H1 (cell line): ENCODE data around the gene PHACTR2. TPM values are rescaled to one million over a fixed set of nuclear protein-coding genes. Genes with fewer than 3 reads are reported as not detected.

ENCODE experiments used
- CTCF ChIA-PET: fragments of 300-600 bp; sonication (Branson Sonifier 250); formaldehyde crosslinking; loops from one replicate; lab custom pipeline; 2021; ENCODE audit not compliant: partially characterized antibody; lab: Charles Lee
- POLR2A ChIA-PET: fragments of 300-600 bp; sonication (Branson Sonifier 250); formaldehyde crosslinking; loops from one replicate; lab custom pipeline; 2021; ENCODE audit warnings: inconsistent platforms; ENCODE audit not compliant: partially characterized antibody; lab: Charles Lee
- DNase-seq, 2 experiments: peaks; one replicate each; pipeline versions ENCODE4 v3.0.0 to v3.0.0-alpha.2; 2010 to 2022; ENCODE audit warnings: low spot score in 2 of 2, low read depth in 1 of 2, mixed read lengths in 1 of 2
- FAIRE-seq: peaks from 2 replicates; lab custom pipeline; 2011; peaks lifted over from hg19 to GRCh38; lab: Jason Lieb, UNC
- H2AFZ ChIP-seq: 2 replicates; pipeline ENCODE4 v1.8.1; 2012; ENCODE audit warnings: low read length, inconsistent platforms
- H2AK5ac ChIP-seq: 2 replicates; pipeline ENCODE4 v1.6.1; 2013; ENCODE audit warnings: low read depth, low read length
- H2BK120ac ChIP-seq: replicated peaks from 2 replicates; pipeline ENCODE3; 2013; ENCODE audit warnings: low read depth, low read length, inconsistent platforms
- H2BK12ac ChIP-seq: 2 replicates; pipeline ENCODE4 v1.6.1; 2013; ENCODE audit warnings: low read depth, low read length
- H2BK15ac ChIP-seq: 2 replicates; pipeline ENCODE4 v1.6.1; 2013; ENCODE audit warnings: low read length
- H2BK20ac ChIP-seq: 2 replicates; pipeline ENCODE4 v1.6.1; 2013; ENCODE audit warnings: low read length
- H2BK5ac ChIP-seq: 2 replicates; pipeline ENCODE4 v1.6.1; 2013; ENCODE audit warnings: low read depth, low read length
- H3K14ac ChIP-seq: 2 replicates; pipeline ENCODE4 v1.6.1; 2013; ENCODE audit warnings: inconsistent platforms; ENCODE audit not compliant: insufficient read length
- H3K18ac ChIP-seq: 2 replicates; pipeline ENCODE4 v1.6.1; 2013; ENCODE audit warnings: low read length; ENCODE audit errors: extremely low read depth
- H3K23ac ChIP-seq: 2 replicates; pipeline ENCODE4 v1.6.1; 2013; ENCODE audit warnings: inconsistent platforms; ENCODE audit not compliant: insufficient read length
- H3K23me2 ChIP-seq: 2 replicates; pipeline ENCODE4 v1.6.1; 2013; ENCODE audit warnings: low read depth, low read length
- H3K27ac ChIP-seq: 2 replicates; pipeline ENCODE4 v1.6.1; 2011; ENCODE audit warnings: low read depth, low read length, inconsistent platforms
- H3K27me3 ChIP-seq, 4 experiments: replicated peaks in 1 of 4; 1 replicate in 1 of 4; 2 replicates in 3 of 4; pipeline versions ENCODE4 v1.6.1 to v1.8.1; 2011 to 2013; ENCODE audit warnings: low read length in 3 of 4, mild to moderate bottlenecking in 3 of 4, inconsistent platforms in 2 of 4, mixed read lengths in 2 of 4, moderate library complexity in 1 of 4; ENCODE audit not compliant: control insufficient read depth in 3 of 4, insufficient read depth in 3 of 4; ENCODE audit errors: extremely low read depth in 1 of 4
- H3K36me3 ChIP-seq, 4 experiments: 2 replicates each; pipeline versions ENCODE4 v1.6.1 to v1.8.1; 2011 to 2013; ENCODE audit warnings: mild to moderate bottlenecking in 4 of 4, low read length in 3 of 4, moderate library complexity in 2 of 4, control low read depth in 1 of 4, inconsistent platforms in 1 of 4; ENCODE audit not compliant: insufficient read depth in 4 of 4, control insufficient read depth in 2 of 4
- H3K4ac ChIP-seq: replicated peaks from 2 replicates; pipeline ENCODE3; 2013; ENCODE audit warnings: low read length, low read depth, mixed read lengths, inconsistent platforms; ENCODE audit not compliant: insufficient read length
- H3K4me1 ChIP-seq, 4 experiments: replicated peaks in 1 of 4; 1 replicate in 1 of 4; 2 replicates in 3 of 4; pipeline versions ENCODE4 v1.6.1 to v1.8.1; 2011 to 2013; ENCODE audit warnings: low read length in 3 of 4, inconsistent platforms in 2 of 4, mixed read lengths in 1 of 4; ENCODE audit not compliant: insufficient read depth in 4 of 4, control insufficient read depth in 3 of 4
- H3K4me2 ChIP-seq, 2 experiments: 2 replicates each; pipeline versions ENCODE4 v1.6.1 to v1.8.1; 2011 to 2013; ENCODE audit warnings: low read depth in 2 of 2, low read length in 2 of 2, control low read depth in 1 of 2, inconsistent platforms in 1 of 2, mild to moderate bottlenecking in 1 of 2; ENCODE audit not compliant: insufficient read depth in 1 of 2
- H3K4me3 ChIP-seq, 4 experiments: fragments of 200-600, 300-600 bp in 1 of 4; sonication (generic), shearing (Covaris generic), sonication (Bioruptor Twin) in 1 of 4; 2 replicates each; pipeline versions ENCODE4 v1.5.1 to v1.8.1; 2011 to 2016; ENCODE audit warnings: low read length in 4 of 4, low read depth in 3 of 4, control low read depth in 2 of 4, inconsistent platforms in 2 of 4, mild to moderate bottlenecking in 2 of 4, mixed read lengths in 1 of 4, moderate library complexity in 1 of 4; ENCODE audit not compliant: insufficient read depth in 2 of 4; ENCODE audit errors: extremely low read depth in 1 of 4
- H3K56ac ChIP-seq: replicated peaks from 2 replicates; pipeline ENCODE3; 2013; ENCODE audit warnings: low read depth, mild to moderate bottlenecking, mixed read lengths, low read length, inconsistent platforms; ENCODE audit not compliant: insufficient read length
- H3K79me1 ChIP-seq: 2 replicates; pipeline ENCODE4 v1.6.1; 2013; ENCODE audit warnings: low read depth, low read length, control low read depth
- H3K79me2 ChIP-seq, 2 experiments: 2 replicates each; pipeline versions ENCODE4 v1.6.1 to v1.8.1; 2012 to 2013; ENCODE audit warnings: low read length in 2 of 2, mild to moderate bottlenecking in 2 of 2, inconsistent platforms in 1 of 2; ENCODE audit not compliant: insufficient read depth in 2 of 2, control insufficient read depth in 1 of 2
- H3K9ac ChIP-seq, 4 experiments: replicated peaks in 1 of 4; 1 replicate in 1 of 4; 2 replicates in 3 of 4; pipeline versions ENCODE4 v1.6.1 to v1.8.1; 2011 to 2013; ENCODE audit warnings: low read depth in 3 of 4, low read length in 3 of 4, control low read depth in 2 of 4, mild to moderate bottlenecking in 2 of 4, moderate library complexity in 2 of 4, inconsistent platforms in 1 of 4; ENCODE audit errors: extremely low read depth in 1 of 4
- H3K9me3 ChIP-seq, 2 experiments: 2 replicates each; pipeline versions ENCODE4 v1.6.1 to v1.8.1; 2012 to 2013; ENCODE audit warnings: mild to moderate bottlenecking in 2 of 2, moderate library complexity in 2 of 2, control low read depth in 1 of 2, inconsistent platforms in 1 of 2, low read depth in 1 of 2, low read length in 1 of 2, mixed read lengths in 1 of 2; ENCODE audit not compliant: insufficient read depth in 2 of 2
- H4K20me1 ChIP-seq, 2 experiments: replicated peaks in 1 of 2; 2 replicates each; pipeline versions ENCODE3 to v1.8.1; 2011 to 2013; ENCODE audit warnings: inconsistent platforms in 2 of 2, low read length in 2 of 2, mild to moderate bottlenecking in 1 of 2; ENCODE audit not compliant: insufficient read depth in 2 of 2, control insufficient read depth in 1 of 2
- H4K5ac ChIP-seq: 2 replicates; pipeline ENCODE4 v1.6.1; 2013; ENCODE audit warnings: low read length, low read depth, mixed read lengths, inconsistent platforms; ENCODE audit not compliant: insufficient read length
- H4K8ac ChIP-seq: 2 replicates; pipeline ENCODE4 v1.8.0; 2013; ENCODE audit warnings: mild to moderate bottlenecking, moderate library complexity, low read length, inconsistent platforms; ENCODE audit not compliant: insufficient read depth; ENCODE audit errors: extremely low read depth
- H4K91ac ChIP-seq: replicated peaks from 2 replicates; pipeline ENCODE3; 2013; ENCODE audit warnings: low read length, mixed read lengths, inconsistent platforms; ENCODE audit not compliant: insufficient read length
- BACH1 ChIP-seq: IDR thresholded peaks from 2 replicates; pipeline ENCODE4 v1.6.1; 2012; ENCODE audit warnings: low read length, improper control_type of control experiment
- CHD1 ChIP-seq: IDR thresholded peaks from 2 replicates; pipeline ENCODE4 v1.6.1; 2012; ENCODE audit warnings: low read depth, low read length, improper control_type of control experiment
- CTCF ChIP-seq, 3 experiments: IDR thresholded peaks; 1 replicate in 2 of 3; 2 replicates in 1 of 3; pipeline versions ENCODE4 v1.5.1 to v1.6.1; 2011; ENCODE audit warnings: low read length in 3 of 3, mild to moderate bottlenecking in 3 of 3, inconsistent platforms in 2 of 3, low read depth in 1 of 3, moderate library complexity in 1 of 3; ENCODE audit not compliant: insufficient read depth in 1 of 3; ENCODE audit errors: control extremely low read depth in 1 of 3
- EP300 ChIP-seq, 2 experiments: IDR thresholded peaks; 1 replicate in 1 of 2; 2 replicates in 1 of 2; pipeline ENCODE4 v1.6.1; 2011 to 2012; ENCODE audit warnings: low read depth in 2 of 2, low read length in 2 of 2, mild to moderate bottlenecking in 2 of 2, borderline replicate concordance in 1 of 2, inconsistent platforms in 1 of 2, moderate library complexity in 1 of 2
- HDAC2 ChIP-seq, 2 experiments: fragments of 300-600 bp in 1 of 2; sonication (generic) in 1 of 2; IDR thresholded peaks; 2 replicates each; pipeline ENCODE4 v1.6.1; 2011 to 2012; ENCODE audit warnings: low read depth in 2 of 2, low read length in 2 of 2, mild to moderate bottlenecking in 2 of 2, moderate library complexity in 2 of 2, borderline replicate concordance in 1 of 2, inconsistent platforms in 1 of 2
- JUND ChIP-seq: IDR thresholded peaks from 2 replicates; pipeline ENCODE4 v1.6.1; 2011; ENCODE audit warnings: mild to moderate bottlenecking, improper control_type of control experiment, low read length
- MAFK ChIP-seq: IDR thresholded peaks from 2 replicates; pipeline ENCODE4 v1.6.1; 2012; ENCODE audit warnings: low read depth, mild to moderate bottlenecking, improper control_type of control experiment, low read length
- NRF1 ChIP-seq: IDR thresholded peaks from 2 replicates; pipeline ENCODE4 v1.6.1; 2011; ENCODE audit warnings: mild to moderate bottlenecking, low read depth, low read length, improper control_type of control experiment
- RFX5 ChIP-seq: IDR thresholded peaks from 2 replicates; pipeline ENCODE4 v1.6.1; 2011; ENCODE audit warnings: low read depth, low read length, improper control_type of control experiment, borderline replicate concordance
- RNF2 ChIP-seq: fragments of 200-900, 300-1000 bp; sonication (generic); IDR thresholded peaks from 2 replicates; pipeline ENCODE4 v1.7.1; 2016; ENCODE audit warnings: borderline replicate concordance, low read depth, mild to moderate bottlenecking, antibody characterized with exemption, low read length; ENCODE audit not compliant: poor library complexity, severe bottlenecking; ENCODE audit errors: missing control alignments
- WGBS, 2 experiments: shearing (Covaris generic) in 1 of 2; methylation state at CpG; one replicate each; pipeline versions ENCODE4 v1.1.6 to v1.1.7; 2013 to 2015; ENCODE audit warnings: low lambda C conversion rate in 2 of 2, mixed read lengths in 2 of 2, inconsistent platforms in 1 of 2, low coverage in 1 of 2, missing lambda C conversion rate in 1 of 2; ENCODE audit not compliant: insufficient replicate concordance in 2 of 2, insufficient coverage in 1 of 2, insufficient read length in 1 of 2; ENCODE audit errors: extremely low coverage in 1 of 2, missing lambda C conversion rate in 1 of 2; 5-methylcytosine and 5-hydroxymethylcytosine counted together
- polyA plus RNA-seq, 7 experiments: library from polyadenylated mRNA; depleted of rRNA in 3 of 7; stranded (reverse) in 5 of 7; unstranded in 2 of 7; fragments of >200 nt in 5 of 7; fragments of 200-250 nt in 2 of 7; gene quantifications; 1 replicate in 5 of 7; 2 replicates in 1 of 7; 4 replicates in 1 of 7; pipeline versions ENCODE4 v1.2.1 to v1.2.3, GENCODE V29; 2011 to 2013; ENCODE audit warnings: missing spikeins in 2 of 7, mixed read lengths in 2 of 7
- total RNA-seq: library from RNA; stranded (reverse); fragmentation: NEBNext Ultra II Directional; extraction: Animal tissue kit (Norgen Biotek cat#: 25700); gene quantifications from 2 replicates; pipeline ENCODE4 v1.2.1, GENCODE V29; 2021

Gene PHACTR2
- total and polyA plus RNA-seq, 2 of the 8 experiments (the other 6 are each of a cell fraction or from before 2014, with no cell fraction given) = 16.9 to 131 TPM

DNA sequence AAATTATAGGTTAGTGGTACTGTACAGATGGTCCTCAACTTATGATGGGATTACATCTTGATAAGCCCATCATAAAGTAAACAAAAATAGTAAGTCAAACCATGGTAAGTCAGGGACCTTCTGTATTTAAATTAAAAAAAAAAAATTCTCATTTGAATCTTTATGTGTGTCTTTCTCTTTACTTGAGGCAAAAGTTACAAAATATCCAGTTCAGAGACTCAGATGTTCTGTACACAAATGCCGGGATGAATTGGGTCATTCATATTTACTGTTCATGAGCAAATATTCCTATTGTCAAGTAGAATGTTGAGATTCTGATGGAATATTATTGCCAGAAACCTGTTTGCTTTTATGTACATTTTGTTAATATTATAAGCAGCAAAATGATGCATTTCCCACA, 13.4 kb downstream of the PHACTR2 start:
- H3K79me1 ChIP-seq = peaks cover 6% of the 10 kb centered on the region; the same call in 1 of the 2 replicates
- no peak overlapping the region for H4K91ac ChIP-seq
- H3K9ac ChIP-seq = no peak overlapping the region
- H4K20me1 ChIP-seq = no peaks in the 10 kb centered on the region
- CTCF ChIA-PET = no interaction called here
- no peaks in the 10 kb centered on the region for H3K9me3 ChIP-seq
- no peak overlapping the region for H2BK120ac ChIP-seq
- no peaks in the 10 kb centered on the region for H3K36me3 ChIP-seq
- H3K56ac ChIP-seq = no peak overlapping the region
- no peak overlapping the region for H3K18ac ChIP-seq
- no peak overlapping the region for H2BK20ac ChIP-seq
- H2BK12ac ChIP-seq = no peak overlapping the region
- H3K4ac ChIP-seq = no peak overlapping the region
- H4K8ac ChIP-seq = no peak overlapping the region
- peaks cover 7 to 95% of the 10 kb centered on the region in 2 experiments for H3K79me2 ChIP-seq
- 92% methylated on average over 1 of the region's 1 CpG; no CpG with 5 or more reads in 1 of the 2 experiments for WGBS, 2 experiments
- H3K27ac ChIP-seq = no peak overlapping the region
- H3K4me2 ChIP-seq = no peak overlapping the region; a peak in 1 of 4 replicates
- no peak overlapping the region for H2BK5ac ChIP-seq
- DNase-seq (no peak), FAIRE-seq (no peak)
- H3K4me1 ChIP-seq = peaks cover 2 to 26% (median 18%) of the 10 kb centered on the region in 4 experiments; a peak in 6 of 7 replicates
- H4K5ac ChIP-seq = no peak overlapping the region
- POLR2A ChIA-PET = no interaction called here
- H3K27me3 ChIP-seq = no peaks in the 10 kb centered on the region
- no peak overlapping the region for H3K14ac ChIP-seq
- no peak overlapping the region for H2AK5ac ChIP-seq
- no peak overlapping the region for H2BK15ac ChIP-seq
- H3K23me2 ChIP-seq = peaks cover 1% of the 10 kb centered on the region; the same call in 1 of the 2 replicates
- no peak overlapping the region for H3K23ac ChIP-seq
- TF ChIP-seq MAFK (no peak), CTCF (IDR thresholded peaks at IDR 0.05; ENCODE audit: control extremely low read depth in 1 of 3, insufficient read depth in 1 of 3, low read depth in 1 of 3, low read length in 3 of 3) (no peak), HDAC2 (IDR thresholded peaks at IDR 0.05; ENCODE audit: borderline replicate concordance in 1 of 2, low read depth in 2 of 2, low read length in 2 of 2) (no peak), CHD1 (no peak), NRF1 (no peak), RNF2 (no peak), RFX5 (no peak), BACH1 (no peak), EP300 (IDR thresholded peaks at IDR 0.05; ENCODE audit: borderline replicate concordance in 1 of 2, low read depth in 2 of 2, low read length in 2 of 2) (no peak), JUND (no peak)
- H2AFZ ChIP-seq = no peak overlapping the region
- H3K4me3 ChIP-seq = no peak overlapping the region
